Adipose tissue (tissue), 3 donors: Measurements from ENCODE around the gene NXF1. TPM values are rescaled to one million over a fixed set of nuclear protein-coding genes. Genes with fewer than 3 reads are reported as not detected.
A peak's percentile ranks its signal among the peaks of the same experiment; 100 is the strongest.
"Not testable (repeated sequence)": the region's sequence is repeated elsewhere in the genome, so short reads cannot be mapped to it uniquely, and the experiment has no call there.

Source experiments
- H3K27ac ChIP-seq: one replicate; pipeline ENCODE4 v1.5.1; 2013; ENCODE audit warnings: low read depth, low read length
- WGBS, 3 donors: extraction: QIAGEN DNeasy Blood & Tissue Kit; methylation state at CpG; one replicate each; pipeline ENCODE4 v1.1.7; 2013; 5-methylcytosine and 5-hydroxymethylcytosine counted together
- polyA plus RNA-seq, 3 donors: library from polyadenylated mRNA; stranded (reverse); fragments of 200-250 nt; gene quantifications; one replicate each; pipeline ENCODE4 v1.2.3, GENCODE V29; 2013
- donor health status: healthy with polysubstance abuse.
- donor health status: Bipolar disorder and iron deficiency.
- donor health status: healthy.

NXF1 gene
- polyA plus RNA-seq, result 10 to 100 TPM; 45.1 to 85.1 (median 68.3) TPM

DNA sequence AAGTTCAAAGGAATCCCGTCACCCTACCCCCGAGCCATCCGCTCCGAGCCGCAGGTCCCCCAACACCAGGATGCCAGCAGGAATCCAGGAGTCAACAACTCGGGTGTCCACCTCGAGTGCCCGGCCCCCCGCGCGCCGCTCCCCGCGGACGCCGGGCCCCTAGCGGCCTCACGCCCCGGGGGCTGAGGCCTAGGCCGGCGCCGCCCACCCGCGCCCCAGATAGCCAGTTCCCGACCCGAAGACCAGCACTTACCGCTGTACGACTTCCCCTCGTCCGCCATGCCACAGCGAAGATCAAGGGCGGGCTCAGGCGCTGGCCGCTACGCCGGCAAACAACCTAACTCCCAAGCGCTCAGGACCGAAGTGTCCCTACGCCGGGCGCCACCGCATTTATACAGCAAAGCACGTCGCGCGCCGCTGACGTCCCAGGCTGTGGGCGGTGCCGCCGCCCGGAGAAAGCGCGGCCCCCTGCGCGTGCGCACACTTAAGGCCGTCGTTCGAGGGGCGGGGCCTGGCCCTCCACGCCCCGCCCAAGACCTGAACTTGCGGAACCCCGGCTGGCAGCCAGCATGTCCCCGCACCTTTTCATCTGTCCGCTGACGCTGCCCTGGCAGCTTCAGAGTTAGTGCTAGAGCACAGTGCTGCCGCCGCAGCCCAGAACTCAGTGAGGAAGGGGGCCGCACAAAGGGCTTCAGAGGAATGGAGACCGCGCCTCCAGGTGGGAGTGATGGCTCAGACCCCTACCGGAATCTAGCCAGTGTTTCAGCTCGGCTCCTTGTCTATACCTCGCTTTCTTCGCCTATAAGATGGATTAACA is at the start of gene NXF1:
Gene NXF1, minus strand, starts transcription at position 365 of the 817 bp plus-strand sequence. Its CDS starts 84 bp downstream, at position 281.
- WGBS, 3 donors, result 0 to 1% (median 0%) methylated on average over 65 to 77 of the region's 77 CpGs
- peak within 1 kb of the TSS; percentile 73 for H3K27ac ChIP-seq

DNA sequence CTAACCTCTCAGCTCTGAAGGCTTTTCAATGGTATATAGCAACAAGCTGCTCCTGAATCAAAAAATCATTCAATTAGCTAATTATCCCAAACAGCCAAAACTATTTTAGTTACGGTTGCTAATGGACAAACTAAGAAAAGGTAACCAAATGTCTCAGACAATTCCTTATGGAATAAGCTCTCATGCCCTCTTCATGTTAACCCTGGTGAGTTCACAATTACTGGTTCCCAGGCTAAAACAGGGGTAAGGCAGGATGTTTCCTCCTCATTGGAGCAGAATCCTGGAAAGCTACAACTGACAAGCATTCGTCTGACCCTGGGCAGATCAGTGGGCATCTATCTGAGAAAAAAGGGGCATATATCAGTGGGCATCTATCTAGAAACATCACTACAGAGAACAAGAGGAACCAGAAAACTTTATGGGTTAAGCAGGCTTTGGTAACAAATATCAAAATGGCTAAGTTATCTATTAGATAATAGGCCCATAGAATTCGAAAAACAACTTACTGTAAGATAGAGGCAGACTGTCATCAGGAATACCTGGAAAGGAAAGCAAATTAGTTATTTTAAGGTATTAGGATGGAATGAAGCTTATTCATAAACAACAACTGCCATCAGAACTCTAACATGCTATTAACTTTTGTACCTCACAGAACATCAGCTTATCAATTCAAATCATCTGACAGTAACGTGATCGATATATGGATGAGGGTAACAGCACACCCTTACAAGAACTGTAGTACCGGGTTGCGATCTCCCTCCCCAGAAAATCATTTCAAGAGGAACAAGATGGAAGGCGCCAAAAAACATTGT is 49.0 kb upstream of the NXF1 start:
- WGBS, 3 donors, result 10 to 19% (median 19%) methylated on average over 8 of the region's 8 CpGs
- H3K27ac ChIP-seq, result no peak overlapping the region

DNA sequence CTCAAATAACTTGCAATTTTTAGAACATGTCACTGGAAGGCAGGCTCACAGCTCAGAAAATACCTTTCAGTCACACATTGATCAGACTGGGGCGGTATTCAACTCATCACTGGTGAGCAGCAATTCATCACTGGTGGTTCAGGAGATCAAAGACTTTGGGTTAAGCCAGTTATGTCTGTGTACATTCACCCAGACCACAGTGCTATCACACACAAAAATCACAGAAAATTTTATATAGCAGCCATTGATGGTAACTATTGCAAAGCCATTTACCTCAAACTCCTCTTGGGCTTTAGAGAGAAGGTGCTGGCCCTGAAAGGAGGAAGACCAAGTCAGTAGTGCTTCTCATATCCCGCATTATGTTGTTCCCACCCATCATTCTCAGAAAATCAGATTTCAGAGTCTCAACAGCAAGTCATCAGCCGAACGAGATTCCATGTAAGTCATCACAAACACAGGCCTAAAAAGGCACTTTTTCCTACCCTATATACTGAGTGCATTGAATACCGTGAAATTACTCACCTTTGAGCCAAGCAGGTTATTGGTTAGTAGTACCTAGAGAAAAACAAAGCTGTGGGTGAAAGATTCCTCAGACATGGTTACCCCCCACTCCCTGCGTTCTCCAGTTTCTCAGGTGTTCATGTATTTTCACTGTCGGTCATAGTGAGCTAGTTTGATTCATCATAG is 48.2 kb upstream of the NXF1 start:
- 59 to 65% (median 61%) methylated on average over 7 of the region's 7 CpGs for WGBS, 3 donors
- H3K27ac ChIP-seq, result no peak overlapping the region

DNA sequence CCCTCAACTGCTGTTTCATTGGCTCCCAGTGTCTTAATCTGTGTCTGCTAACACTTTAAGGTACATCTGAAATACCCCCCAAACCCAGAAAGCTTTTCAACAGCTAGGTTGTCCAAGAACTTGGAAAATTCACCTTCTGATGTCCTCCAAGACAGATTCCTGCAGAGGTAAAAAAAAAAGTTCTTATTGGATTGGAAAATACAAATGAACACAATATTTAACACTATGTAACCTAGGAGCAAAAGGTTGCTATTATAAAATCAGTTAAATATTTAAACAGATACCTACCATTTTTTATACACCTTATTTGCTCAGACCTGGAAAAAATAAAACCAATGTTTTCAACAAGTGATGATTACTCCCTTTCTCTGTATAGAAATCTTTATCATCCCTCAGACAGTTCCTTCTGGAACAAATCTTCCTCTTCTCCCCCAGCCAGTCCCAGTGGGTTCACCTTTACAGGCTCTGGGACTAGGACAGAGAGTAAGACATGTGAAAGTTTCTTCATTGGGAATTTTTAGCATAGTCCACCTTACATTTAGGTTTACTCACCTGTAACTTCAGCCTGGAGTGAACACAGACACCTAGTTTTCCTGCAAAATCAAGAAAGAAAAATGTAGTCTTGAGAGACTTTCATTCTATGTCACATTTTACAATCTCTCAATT is 47.4 kb upstream of the NXF1 start:
- no peak overlapping the region for H3K27ac ChIP-seq

DNA sequence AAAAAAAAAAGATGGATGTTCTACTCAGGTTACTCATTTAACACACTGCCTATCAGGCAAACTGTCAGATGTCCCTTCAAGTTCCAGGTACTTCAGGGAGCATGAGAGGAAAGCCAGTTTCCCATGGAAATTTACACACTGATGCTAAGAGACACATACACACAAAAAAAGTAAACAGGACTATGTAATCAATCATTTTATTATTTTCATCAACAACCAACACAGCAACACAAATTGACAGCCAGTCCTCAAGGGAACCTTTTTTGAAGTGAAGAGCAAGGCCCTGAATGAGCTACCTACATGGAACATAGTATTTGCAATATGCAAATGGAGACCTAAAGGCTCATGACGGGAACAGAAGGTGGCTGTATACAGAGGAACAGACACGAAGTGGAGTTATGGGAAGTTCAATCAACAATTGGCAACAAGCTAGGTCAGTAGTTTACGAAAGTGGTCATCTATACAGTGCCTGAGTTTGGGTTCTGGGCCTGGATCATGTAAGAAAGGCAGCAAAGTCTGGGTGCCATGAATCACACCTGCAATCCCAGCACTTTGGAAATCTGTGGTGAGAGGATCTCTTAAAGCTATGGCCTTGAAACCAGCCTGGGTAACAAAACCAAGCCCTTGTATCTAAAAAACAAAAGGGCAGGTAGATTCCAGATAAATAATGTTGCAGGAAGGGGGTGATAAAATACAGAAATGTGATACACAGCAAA is 46.7 kb upstream of the NXF1 start:
- no peak overlapping the region for H3K27ac ChIP-seq
- 23 to 68% (median 60%) methylated on average over 3 of the region's 3 CpGs for WGBS, 3 donors

DNA sequence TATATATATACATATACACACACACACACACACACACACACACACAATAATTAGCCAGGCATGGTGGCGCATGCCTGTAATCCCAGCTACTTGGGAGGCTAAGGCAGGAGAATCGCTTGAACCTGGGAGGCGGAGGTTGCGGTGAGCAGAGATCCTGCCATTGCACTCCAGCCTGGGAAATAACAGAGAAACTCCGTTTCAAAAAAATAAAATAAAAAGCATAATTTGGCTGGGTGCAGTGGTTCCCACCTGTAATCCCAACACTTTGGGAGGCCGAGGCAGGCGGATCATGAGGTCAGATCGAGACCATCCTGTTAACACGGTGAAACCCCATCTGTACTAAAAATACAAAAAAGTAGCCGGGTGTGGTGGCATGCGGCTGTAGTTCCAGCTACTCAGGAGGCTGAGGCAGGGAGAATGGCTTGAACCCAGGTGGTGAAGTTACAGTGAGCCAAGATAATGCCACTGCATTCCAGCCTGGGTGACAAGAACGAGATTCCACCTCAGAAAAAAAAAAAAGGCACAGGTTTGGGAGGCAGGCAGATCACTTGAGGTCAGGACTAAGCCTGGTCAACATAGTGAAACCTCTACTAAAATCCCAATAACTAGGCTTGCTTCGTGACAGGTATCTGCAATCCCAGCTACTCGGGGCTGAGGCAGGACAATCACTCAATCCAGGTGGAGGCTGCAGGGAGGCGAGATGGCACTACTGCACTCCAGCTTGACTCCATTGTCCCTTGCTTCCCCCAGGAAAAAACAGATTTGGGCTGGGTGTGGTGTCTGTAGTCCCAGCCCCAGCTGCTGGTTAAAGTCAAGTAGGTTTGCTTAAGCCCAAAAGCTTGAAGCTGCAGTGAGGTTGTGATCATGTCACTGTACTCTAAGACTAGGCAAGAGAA is 45.9 kb upstream of the NXF1 start:
- no peak overlapping the region for H3K27ac ChIP-seq
- 70 to 73% (median 72%) methylated on average over 15 of the region's 15 CpGs for WGBS, 3 donors

DNA sequence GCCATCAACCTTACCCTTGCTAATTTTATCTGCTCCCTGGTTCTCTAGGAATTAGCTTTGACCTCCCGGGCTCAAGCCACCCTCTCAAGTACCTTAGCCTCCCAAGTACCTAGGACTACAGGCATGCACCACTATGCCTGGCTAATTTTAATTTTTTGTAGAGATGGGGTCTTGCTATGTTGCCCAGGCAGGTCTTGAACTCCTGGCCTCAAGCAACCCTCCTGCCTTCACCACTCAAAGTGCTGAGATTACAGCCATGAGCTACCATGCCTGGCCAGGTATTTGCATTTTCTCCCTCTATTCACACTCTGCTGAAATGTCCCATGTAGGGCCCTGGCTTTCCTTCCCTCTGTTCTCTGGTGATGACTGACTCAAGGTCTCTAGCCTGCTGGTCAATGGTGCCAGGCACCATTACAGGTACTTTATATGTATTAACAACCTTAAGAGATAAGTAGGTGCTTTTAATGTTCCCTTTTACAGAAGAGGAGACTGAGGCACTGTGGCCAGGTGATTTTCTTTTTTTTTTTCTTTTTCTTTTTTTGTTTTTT is 42.6 kb upstream of the NXF1 start:
- 89 to 94% (median 92%) methylated on average over 1 of the region's 1 CpG for WGBS, 3 donors
- no peak overlapping the region for H3K27ac ChIP-seq

DNA sequence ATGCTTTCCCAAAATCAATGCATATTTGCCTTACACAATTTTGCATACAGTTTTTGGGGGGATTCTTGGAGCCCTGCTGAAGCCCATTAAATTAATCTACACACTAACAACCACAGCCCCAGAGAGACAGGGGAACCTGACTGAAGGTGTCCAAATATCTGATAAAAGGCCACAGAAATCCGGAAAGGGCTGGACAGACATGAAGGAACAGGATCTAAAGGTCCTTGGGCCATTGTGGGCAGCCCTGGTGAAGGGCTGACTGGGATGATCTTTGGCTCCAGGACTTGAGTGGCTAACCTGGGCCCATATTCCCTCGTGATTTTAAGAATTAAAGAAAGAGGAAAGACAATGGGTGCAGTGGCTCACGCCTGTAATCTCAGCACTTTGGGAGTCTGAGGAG is 40.9 kb upstream of the NXF1 start:
- H3K27ac ChIP-seq, result no peak overlapping the region
- WGBS, 3 donors, result 89 to 92% (median 89%) methylated on average over 3 of the region's 3 CpGs

DNA sequence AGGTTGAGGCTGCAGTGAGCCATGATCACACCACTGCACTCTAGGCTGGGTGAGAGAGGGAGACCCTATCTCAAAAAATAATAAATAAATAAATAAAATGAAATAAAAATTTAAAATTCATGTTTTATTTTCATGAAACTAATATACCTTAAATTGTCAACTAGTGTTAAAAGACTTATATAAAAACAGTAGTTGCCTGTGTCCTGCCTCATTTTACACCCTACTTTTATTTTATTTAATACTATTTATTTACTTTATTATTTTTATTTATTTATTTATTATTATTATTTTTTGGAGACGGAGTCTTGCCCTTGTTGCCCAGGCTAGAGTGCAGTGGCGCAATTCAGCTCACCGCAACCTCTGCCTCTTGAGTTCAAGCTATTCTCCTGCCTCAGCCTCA is 38.9 kb upstream of the NXF1 start:
- H3K27ac ChIP-seq, result no peak overlapping the region
- 94 to 97% (median 97%) methylated on average over 3 of the region's 3 CpGs for whole genome bisulfite sequencing, 3 donors

DNA sequence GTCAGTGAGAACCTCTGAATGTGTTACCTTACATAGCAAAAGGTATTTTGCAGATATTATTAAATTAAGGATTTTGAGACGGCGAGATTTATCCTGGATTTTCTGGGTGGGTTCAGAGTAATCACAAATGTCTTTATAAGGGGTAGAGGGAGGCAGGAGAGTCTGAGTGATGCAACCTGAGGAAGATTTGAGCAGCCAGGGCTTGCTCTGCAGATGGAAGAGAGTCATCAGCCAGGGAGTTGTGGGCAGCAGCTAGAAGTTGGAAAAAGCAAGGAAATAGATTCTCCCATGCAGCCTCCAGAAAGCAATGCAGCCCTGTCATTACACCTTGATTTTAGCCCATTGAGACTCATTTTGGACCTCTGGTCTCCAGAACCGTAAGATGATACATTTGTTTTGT is 38.2 kb upstream of the NXF1 start:
- H3K27ac ChIP-seq, result no peak overlapping the region
- 97 to 98% (median 97%) methylated on average over 3 of the region's 3 CpGs for WGBS, 3 donors

DNA sequence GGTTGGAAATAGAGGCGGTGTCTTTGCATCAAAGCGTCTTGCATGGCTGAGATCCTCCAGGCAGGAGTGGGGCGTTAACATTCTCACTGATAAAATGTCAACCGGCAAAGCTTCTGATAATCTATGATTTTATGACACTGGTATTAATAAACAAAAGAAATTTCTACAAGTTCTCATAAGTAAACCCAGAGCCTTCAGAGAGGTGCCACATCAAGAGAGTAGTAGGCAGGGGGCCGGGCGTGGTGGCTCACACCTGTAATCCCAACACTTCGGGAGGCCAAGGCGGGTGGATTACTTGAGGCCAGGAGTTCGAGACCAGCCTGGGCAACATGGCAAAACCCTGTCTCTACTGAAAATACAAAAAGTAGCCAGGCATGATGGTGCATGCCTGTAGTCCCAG is 37.7 kb upstream of the NXF1 start:
- 87 to 88% (median 88%) methylated on average over 9 of the region's 9 CpGs for WGBS, 3 donors
- H3K27ac ChIP-seq, result not testable (repeated sequence)

DNA sequence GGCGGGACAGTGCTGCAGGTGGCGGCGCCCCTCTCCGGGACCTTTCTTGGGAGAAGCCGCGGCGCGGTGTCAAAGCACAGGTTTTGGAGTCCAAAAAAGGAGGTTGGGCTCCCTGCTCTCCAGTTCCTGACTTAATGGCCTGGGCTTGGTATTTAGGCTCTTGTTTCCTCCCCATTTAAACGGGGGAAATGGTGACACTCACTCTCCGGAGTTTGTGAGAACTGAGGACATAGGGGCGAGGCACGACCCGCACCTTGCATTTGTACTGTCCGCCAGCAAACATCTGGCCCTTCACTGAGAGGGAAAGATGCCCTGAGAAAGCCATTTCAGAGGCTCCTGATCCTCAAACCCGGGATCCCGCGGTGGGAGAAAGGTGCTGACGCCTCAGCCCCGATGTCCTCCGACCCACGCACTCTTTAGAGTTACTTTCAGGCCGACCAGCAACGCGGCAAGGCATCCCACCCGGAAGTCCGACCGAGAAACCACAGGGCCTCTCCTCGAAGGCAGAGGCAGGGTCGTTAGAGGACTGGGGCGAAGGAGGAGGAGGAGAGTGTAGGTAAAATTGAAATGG is 37.0 kb upstream of the NXF1 start:
- WGBS, 3 donors, result 6 to 13% (median 7%) methylated on average over 30 of the region's 30 CpGs
- peak overlapping the region; percentile 70 for H3K27ac ChIP-seq

DNA sequence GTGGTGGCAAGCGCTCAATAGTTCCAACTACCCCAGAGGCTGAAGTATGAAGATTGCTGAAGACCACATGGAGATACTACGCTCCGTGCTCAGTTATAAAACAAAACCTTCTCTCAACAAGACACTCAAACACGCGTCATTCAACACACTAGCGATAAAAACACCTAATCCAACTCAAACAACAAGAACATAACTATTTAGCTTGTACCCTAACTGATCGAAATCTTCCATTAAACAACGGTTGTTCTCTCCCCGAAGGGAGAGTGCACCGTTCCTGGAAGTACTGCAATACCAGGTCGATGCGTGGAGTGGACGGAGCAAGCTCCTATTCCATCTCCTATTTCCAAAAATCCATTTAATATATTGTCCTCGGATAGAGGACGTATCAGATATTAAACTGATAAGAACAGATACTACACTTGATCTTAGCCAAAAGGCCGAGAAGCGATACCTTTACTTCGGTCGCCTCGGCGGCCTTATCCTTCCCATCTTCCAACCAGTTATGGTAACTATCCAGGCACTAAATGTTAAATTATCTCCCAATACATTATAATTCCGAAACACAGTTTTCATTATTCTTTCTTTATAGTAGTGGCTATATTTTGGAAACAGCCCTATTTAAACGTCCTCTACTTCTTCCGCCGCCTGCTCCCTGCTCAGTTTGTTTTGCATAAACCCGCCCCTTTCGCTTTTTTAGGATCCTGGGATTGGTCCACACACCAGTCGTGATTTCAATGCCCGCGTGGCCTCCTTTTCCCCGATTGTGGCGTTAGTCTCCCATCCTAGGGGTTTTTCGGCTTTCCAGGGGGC is 36.3 kb upstream of the NXF1 start:
- H3K27ac ChIP-seq, result peak overlapping the region; percentile 72
- WGBS, 3 donors, result 0 to 1% (median 0%) methylated on average over 33 of the region's 33 CpGs

DNA sequence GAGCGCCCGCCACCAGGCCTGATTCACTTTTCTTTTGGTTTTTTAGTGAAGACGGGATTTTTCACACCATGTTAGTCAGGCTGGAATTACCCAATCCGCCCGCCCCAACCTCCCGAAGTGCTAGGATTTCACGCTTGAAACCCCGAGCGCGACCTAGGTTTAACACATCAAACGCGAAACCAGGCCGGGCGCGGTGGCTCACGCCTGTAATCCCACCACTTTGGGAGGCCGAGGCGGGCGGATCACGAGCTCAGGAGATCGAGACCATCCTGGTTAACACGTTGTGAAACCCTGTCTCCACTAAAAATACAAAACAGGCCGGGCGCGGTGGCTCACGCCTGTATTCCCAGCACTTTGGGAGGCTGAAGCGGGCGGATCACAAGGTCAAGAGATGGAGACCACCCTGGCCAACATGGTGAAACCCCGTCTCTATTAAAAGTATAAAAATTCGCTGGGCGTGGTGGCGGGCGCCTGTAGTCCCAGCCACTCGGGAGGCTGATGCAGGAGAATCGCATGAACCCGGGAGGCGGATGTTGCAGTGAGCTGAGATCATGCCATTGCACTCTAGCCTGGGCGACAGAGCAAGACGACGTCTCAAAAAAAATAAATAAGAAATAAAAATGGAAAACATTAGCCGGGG is 35.6 kb upstream of the NXF1 start:
- 1 to 2% (median 1%) methylated on average over 41 of the region's 41 CpGs for WGBS, 3 donors

More for the DNA sequence above, 35.6 kb upstream of the NXF1 start:
- peak overlapping the region; percentile 72 for H3K27ac ChIP-seq
